Measurements from ENCODE around the gene ATP6V0E1. TPM values are rescaled to one million over a fixed set of nuclear protein-coding genes. Genes with fewer than 3 reads are reported as not detected.
A peak's percentile ranks its signal among the peaks of the same experiment; 100 is the strongest.

Gene ATP6V0E1
- total and polyA plus RNA-seq, 2 of the 4 experiments (the other 2 are of a cell fraction): 258 to 277 TPM

DNA sequence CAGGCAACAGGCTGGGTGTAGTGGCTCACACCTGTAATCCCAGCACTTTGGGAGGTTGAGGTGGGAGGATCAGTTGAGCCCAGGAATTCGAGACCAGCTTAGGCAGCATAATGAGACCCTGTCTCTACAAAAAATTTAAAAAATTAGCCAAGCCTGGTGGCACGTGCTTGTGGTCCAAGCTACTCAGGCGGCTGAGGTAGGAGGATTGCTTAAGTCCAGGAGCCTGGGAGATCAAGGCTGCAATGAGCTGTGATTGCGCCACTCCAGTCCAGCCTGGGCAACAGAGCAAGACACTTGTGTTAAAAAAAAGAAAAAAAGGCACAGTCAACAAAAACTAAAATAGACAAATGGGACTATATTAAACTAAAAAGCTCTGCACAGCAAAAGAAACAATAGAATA is 29.3 kb downstream of the ATP6V0E1 start:
- Histone ChIP-seq H2BK15ac (ENCODE audit: low read depth, low read length) (no peak overlapping the region), H2AK9ac (replicated peaks; ENCODE audit: low read depth, low read length, poor library complexity) (no peak overlapping the region), H3K27ac (ENCODE audit: insufficient read depth, low read length) (no peak overlapping the region), H3K36me3 (ENCODE audit: control insufficient read depth, insufficient read depth, low read length) (peaks cover 1% of the 10 kb centered on the region; the same call in 1 of the 2 replicates), H3K9me1 (ENCODE audit: insufficient read depth, low read length) (peaks cover 22% of the 10 kb centered on the region), H2BK20ac (ENCODE audit: low read depth, low read length) (no peak overlapping the region), H4K91ac (ENCODE audit: insufficient read depth, low read depth, low read length) (no peak overlapping the region), H3K14ac (replicated peaks; ENCODE audit: low read depth, low read length) (no peak overlapping the region), H3K4me1 (ENCODE audit: control insufficient read depth, insufficient read depth, low read length) (peaks cover 18% of the 10 kb centered on the region), H2BK5ac (ENCODE audit: low read depth, low read length, poor library complexity, severe bottlenecking) (no peak overlapping the region), H3K4me3 (ENCODE audit: insufficient read depth, low read depth, low read length) (no peak overlapping the region), H2BK120ac (ENCODE audit: low read depth, low read length) (no peak overlapping the region), H3K56ac (ENCODE audit: extremely low read depth, insufficient read depth, low read length) (no peak overlapping the region), H3K27me3 (ENCODE audit: control insufficient read depth, insufficient read depth, low read length) (no peaks in the 10 kb centered on the region), H3K18ac (ENCODE audit: low read depth, low read length) (no peak overlapping the region), H4K5ac (ENCODE audit: low read depth, low read length) (no peak overlapping the region), H3K79me1 (ENCODE audit: low read depth in 1 of 2, low read length in 2 of 2) (peaks cover 41 to 80% of the 10 kb centered on the region in 2 experiments), H3K4me2 (ENCODE audit: low read depth, low read length) (no peak overlapping the region), H3K23ac (ENCODE audit: low read depth, low read length) (no peak overlapping the region), H2AK5ac (ENCODE audit: low read depth, low read length) (no peak overlapping the region), H4K8ac (ENCODE audit: low read depth in 2 of 2, low read length in 2 of 2) (no peak overlapping the region), H2AFZ (replicated peaks; ENCODE audit: low read length, poor library complexity) (no peak overlapping the region), H3K9me3 (ENCODE audit: control insufficient read depth, insufficient read depth, low read length) (no peaks in the 10 kb centered on the region), H3K9ac (ENCODE audit: low read depth, low read length) (no peak overlapping the region), H3K4ac (ENCODE audit: low read depth, low read length) (no peak overlapping the region), H4K20me1 (ENCODE audit: insufficient read depth, low read length) (peaks cover 50% of the 10 kb centered on the region)
- ChIA-PET POLR2A (ENCODE audit: unreplicated experiment) (no interaction called here), CTCF (no interaction called here)
- in situ Hi-C loops (cut with MboI; ENCODE audit: low sequenced_read_pairs): no loop called here
- dilution Hi-C loops (cut with HindIII; ENCODE audit: low sequenced_read_pairs, unreplicated experiment): no loop called here
- intact Hi-C loops (cut with micrococcal nuclease): no loop called here
- DNase-seq (no peak), ATAC-seq (ENCODE audit: low read depth) (no peak)
- WGBS, 2 experiments (ENCODE audit: extremely low coverage in 2 of 2, insufficient read length in 1 of 2): no CpG with 5 or more reads among the region's 4 CpGs
- TF ChIP-seq RCOR1 (IDR thresholded peaks at IDR 0.05; ENCODE audit: insufficient replicate concordance, low read length) (no peak), CEBPB (IDR thresholded peaks at IDR 0.05; ENCODE audit: low read depth, low read length) (peak; percentile 34; the same call in 1 of the 2 replicates)
- TF ChIP-seq, protein P1, sequence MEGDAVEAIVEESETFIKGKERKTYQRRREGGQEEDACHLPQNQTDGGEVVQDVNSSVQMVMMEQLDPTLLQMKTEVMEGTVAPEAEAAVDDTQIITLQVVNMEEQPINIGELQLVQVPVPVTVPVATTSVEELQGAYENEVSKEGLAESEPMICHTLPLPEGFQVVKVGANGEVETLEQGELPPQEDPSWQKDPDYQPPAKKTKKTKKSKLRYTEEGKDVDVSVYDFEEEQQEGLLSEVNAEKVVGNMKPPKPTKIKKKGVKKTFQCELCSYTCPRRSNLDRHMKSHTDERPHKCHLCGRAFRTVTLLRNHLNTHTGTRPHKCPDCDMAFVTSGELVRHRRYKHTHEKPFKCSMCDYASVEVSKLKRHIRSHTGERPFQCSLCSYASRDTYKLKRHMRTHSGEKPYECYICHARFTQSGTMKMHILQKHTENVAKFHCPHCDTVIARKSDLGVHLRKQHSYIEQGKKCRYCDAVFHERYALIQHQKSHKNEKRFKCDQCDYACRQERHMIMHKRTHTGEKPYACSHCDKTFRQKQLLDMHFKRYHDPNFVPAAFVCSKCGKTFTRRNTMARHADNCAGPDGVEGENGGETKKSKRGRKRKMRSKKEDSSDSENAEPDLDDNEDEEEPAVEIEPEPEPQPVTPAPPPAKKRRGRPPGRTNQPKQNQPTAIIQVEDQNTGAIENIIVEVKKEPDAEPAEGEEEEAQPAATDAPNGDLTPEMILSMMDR (conservative IDR thresholded peaks at IDR 0.05; ENCODE audit: low read depth, low read length): no peak
- BruUV-seq (replicated peaks): no TSS peak
